Measurements from ENCODE around the gene ZKSCAN3. TPM values are rescaled to one million over a fixed set of nuclear protein-coding genes. Genes with fewer than 3 reads are reported as not detected.

The ZKSCAN3 gene
- total and polyA plus RNA-seq, 10 of the 15 experiments (the other 5 are each of a cell fraction or from before 2014, with no cell fraction given): 0.86 to 4.3 (median 3.1) TPM

DNA sequence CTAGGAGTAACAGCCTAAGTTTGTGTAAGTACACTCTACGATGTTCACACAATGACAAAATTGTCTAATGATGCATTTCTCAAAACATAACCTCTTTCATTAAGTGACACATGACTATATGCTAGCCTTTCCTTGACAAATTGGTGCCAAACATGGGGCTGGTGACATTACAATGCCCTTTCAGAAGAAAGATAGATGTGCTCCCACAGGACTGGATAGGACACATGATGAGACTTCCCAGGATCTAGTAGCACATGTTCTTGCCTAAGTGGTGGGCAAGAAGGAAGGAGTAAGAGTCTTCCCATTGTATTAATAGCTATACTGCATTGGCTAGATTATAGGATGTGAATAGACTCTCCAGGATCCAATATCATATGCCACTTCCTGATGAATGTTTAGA, 21.5 kb downstream of the ZKSCAN3 start:
- Histone ChIP-seq H3K4me2 (ENCODE audit: control insufficient read depth, insufficient read depth) (no peak overlapping the region), H3K9me3 (replicated peaks; ENCODE audit: control insufficient read depth, insufficient read depth, low read length) (no peaks in the 10 kb centered on the region), H2AFZ (ENCODE audit: control insufficient read depth, low read depth, low read length) (no peak overlapping the region), H4K20me1 (ENCODE audit: control insufficient read depth, insufficient read depth) (no peaks in the 10 kb centered on the region), H3K4me3 (no peak overlapping the region), H3K36me3 (ENCODE audit: control insufficient read depth in 2 of 2, insufficient read depth in 2 of 2, low read length in 1 of 2) (no peaks in the 10 kb centered on the region), H3K27me3 (replicated peaks in 1 of 2; ENCODE audit: control insufficient read depth in 2 of 2, insufficient read depth in 2 of 2, low read length in 1 of 2) (no peaks in the 10 kb centered on the region), H3K4me1 (ENCODE audit: control insufficient read depth, insufficient read depth, low read length) (peaks cover 14% of the 10 kb centered on the region), H3K79me2 (ENCODE audit: control insufficient read depth, insufficient read depth, low read length) (no peaks in the 10 kb centered on the region), H3K9ac (ENCODE audit: control insufficient read depth, insufficient read depth, low read length) (no peak overlapping the region), H3K27ac (ENCODE audit: control insufficient read depth, insufficient read depth) (no peak overlapping the region)
- ATAC-seq (no peak), FAIRE-seq (no peak), DNase-seq (ENCODE audit: low read depth, low spot score) (no peak)
- no TSS peak for BruUV-seq (replicated peaks)
- ChIA-PET CTCF (interaction anchor here (0.9 to 3.3 kb wide), 3 partner anchors 12 to 23 kb away, joined by 3 to 27 read pairs (median 7); no protein-coding TSS in a partner anchor), RAD21 (ENCODE audit: unreplicated experiment) (interaction anchor here (1.2 to 2.7 kb wide), 2 partner anchors 10 to 11 kb away, joined by 6 to 16 read pairs; no protein-coding TSS in a partner anchor), POLR2A (interaction anchor here (0.7 to 1.4 kb wide), 4 partner anchors 15 to 117 kb away, joined by 3 read pairs; no protein-coding TSS in a partner anchor), SMC1A (ENCODE audit: uncharacterized antibody, unreplicated experiment) (interaction anchor here (1.1 to 3.4 kb wide), 4 partner anchors 13 to 143 kb away, joined by 3 to 35 read pairs (median 3); partner anchors contain the start of gene ZSCAN31)
- intact Hi-C loops (cut with micrococcal nuclease; ENCODE audit: unreplicated experiment) (no loop called here), in situ Hi-C loops (cut with MboI) (loop anchor here (25.0 kb wide), 1 partner anchor 1209 kb away; no protein-coding TSS in a partner anchor)
- 96% methylated on average over 1 of the region's 1 CpG for WGBS (ENCODE audit: insufficient coverage, insufficient replicate concordance, low lambda C conversion rate, missing lambda C conversion rate)
- TF ChIP-seq CREM (IDR thresholded peaks at IDR 0.05; ENCODE audit: low read depth) (no peak), FOS (IDR thresholded peaks at IDR 0.05; ENCODE audit: borderline replicate concordance, extremely low read depth, insufficient read length) (no peak), SMC3 (IDR thresholded peaks at IDR 0.05; ENCODE audit: borderline replicate concordance, low read length) (no peak), DPF2 (IDR thresholded peaks at IDR 0.05) (no peak), FOXM1 (IDR thresholded peaks at IDR 0.05; ENCODE audit: low read depth, low read length) (no peak), SIN3A (IDR thresholded peaks at IDR 0.05; ENCODE audit: low read depth, low read length) (no peak), POU2F2 (IDR thresholded peaks at IDR 0.05; ENCODE audit: borderline replicate concordance, low read depth, low read length) (no peak), NFXL1 (IDR thresholded peaks at IDR 0.05; ENCODE audit: borderline replicate concordance) (no peak)
- TF ChIP-seq, protein P1, sequence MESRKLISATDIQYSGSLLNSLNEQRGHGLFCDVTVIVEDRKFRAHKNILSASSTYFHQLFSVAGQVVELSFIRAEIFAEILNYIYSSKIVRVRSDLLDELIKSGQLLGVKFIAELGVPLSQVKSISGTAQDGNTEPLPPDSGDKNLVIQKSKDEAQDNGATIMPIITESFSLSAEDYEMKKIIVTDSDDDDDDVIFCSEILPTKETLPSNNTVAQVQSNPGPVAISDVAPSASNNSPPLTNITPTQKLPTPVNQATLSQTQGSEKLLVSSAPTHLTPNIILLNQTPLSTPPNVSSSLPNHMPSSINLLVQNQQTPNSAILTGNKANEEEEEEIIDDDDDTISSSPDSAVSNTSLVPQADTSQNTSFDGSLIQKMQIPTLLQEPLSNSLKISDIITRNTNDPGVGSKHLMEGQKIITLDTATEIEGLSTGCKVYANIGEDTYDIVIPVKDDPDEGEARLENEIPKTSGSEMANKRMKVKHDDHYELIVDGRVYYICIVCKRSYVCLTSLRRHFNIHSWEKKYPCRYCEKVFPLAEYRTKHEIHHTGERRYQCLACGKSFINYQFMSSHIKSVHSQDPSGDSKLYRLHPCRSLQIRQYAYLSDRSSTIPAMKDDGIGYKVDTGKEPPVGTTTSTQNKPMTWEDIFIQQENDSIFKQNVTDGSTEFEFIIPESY (IDR thresholded peaks at IDR 0.05): no peak

Measured in GM12878 (cell line).